Uterus (tissue), 2 donors: ENCODE data around the gene KCNK3.

Source experiments
- POLR2A ChIP-seq, 2 donors: fragments of 450-650 bp; IDR thresholded peaks; one replicate each; pipeline ENCODE4 v1.6.1; 2016; ENCODE audit warnings: antibody characterized with exemption in 2 of 2, mild to moderate bottlenecking in 1 of 2, moderate library complexity in 1 of 2
- TF ChIP-seq, protein P1 (sequence below), 4 experiments: fragments of 200-600 bp in 2 of 4; fragments of 450-650 bp in 2 of 4; sonication (generic) in 2 of 4; IDR thresholded peaks; one replicate each; pipeline ENCODE4 v1.5.1; 2016 to 2019; ENCODE audit warnings: antibody characterized with exemption in 4 of 4, mild to moderate bottlenecking in 2 of 4, moderate library complexity in 1 of 4

DNA sequence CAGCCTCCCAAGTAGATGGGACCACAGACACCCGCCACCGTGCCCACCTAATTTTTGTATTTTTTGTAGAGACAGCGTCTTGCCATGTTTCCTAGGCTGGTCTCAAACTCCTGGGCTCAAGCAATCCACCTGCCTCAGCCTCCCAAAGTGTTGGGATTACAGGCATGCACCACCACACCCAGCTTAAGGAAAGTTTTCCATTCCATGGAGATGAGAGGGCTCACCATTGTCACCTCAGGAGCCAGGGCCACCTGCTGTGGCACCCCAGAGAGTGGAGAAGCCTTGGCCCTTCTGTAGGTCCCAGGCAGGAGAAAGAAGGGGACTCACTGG, 76.2 kb downstream of the KCNK3 start:
- TF ChIP-seq, protein P1, sequence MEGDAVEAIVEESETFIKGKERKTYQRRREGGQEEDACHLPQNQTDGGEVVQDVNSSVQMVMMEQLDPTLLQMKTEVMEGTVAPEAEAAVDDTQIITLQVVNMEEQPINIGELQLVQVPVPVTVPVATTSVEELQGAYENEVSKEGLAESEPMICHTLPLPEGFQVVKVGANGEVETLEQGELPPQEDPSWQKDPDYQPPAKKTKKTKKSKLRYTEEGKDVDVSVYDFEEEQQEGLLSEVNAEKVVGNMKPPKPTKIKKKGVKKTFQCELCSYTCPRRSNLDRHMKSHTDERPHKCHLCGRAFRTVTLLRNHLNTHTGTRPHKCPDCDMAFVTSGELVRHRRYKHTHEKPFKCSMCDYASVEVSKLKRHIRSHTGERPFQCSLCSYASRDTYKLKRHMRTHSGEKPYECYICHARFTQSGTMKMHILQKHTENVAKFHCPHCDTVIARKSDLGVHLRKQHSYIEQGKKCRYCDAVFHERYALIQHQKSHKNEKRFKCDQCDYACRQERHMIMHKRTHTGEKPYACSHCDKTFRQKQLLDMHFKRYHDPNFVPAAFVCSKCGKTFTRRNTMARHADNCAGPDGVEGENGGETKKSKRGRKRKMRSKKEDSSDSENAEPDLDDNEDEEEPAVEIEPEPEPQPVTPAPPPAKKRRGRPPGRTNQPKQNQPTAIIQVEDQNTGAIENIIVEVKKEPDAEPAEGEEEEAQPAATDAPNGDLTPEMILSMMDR (IDR thresholded peaks at IDR 0.05), result no peak
- TF ChIP-seq POLR2A (IDR thresholded peaks at IDR 0.05), result no peak
